Endothelial cell of umbilical vein (primary cell): ENCODE data around the gene NANOS3. TPM values are rescaled to one million over a fixed set of nuclear protein-coding genes. Genes with fewer than 3 reads are reported as not detected.

Experiments
- BruUV-seq: library from RNA; stranded (reverse); fragments of 400-500 nt; replicated peaks from 2 replicates; lab custom pipeline; 2021; lab: Mats Ljungman, UMichigan
- CTCF ChIA-PET: fragments of 300-600, 350-600 bp; sonication (Branson Sonifier 250); formaldehyde crosslinking; loops from one replicate; lab custom pipeline; 2021; ENCODE audit warnings: antibody characterized with exemption, inconsistent platforms; lab: Charles Lee
- POLR2A ChIA-PET: fragments of 300-600, 350-600 bp; sonication (Branson Sonifier 250); formaldehyde crosslinking; loops from one replicate; lab custom pipeline; 2021; ENCODE audit warnings: antibody characterized with exemption, inconsistent platforms; lab: Charles Lee
- DNase-seq: peaks from one replicate; pipeline ENCODE4 v3.0.0-alpha.2; 2011; ENCODE audit warnings: low read depth, low spot score
- FAIRE-seq: peaks from 2 replicates; lab custom pipeline; 2011; peaks lifted over from hg19 to GRCh38; lab: Jason Lieb, UNC
- H2AFZ ChIP-seq: 2 replicates; pipeline ENCODE4 v1.6.0; 2012; ENCODE audit warnings: low read depth, low read length, control low read depth, inconsistent platforms
- H3K27ac ChIP-seq: 2 replicates; pipeline ENCODE4 v1.5.1; 2011; ENCODE audit warnings: low read depth, mild to moderate bottlenecking, control low read depth, low read length, moderate library complexity; ENCODE audit not compliant: insufficient read depth
- H3K27me3 ChIP-seq, 2 experiments: 2 replicates each; pipeline versions ENCODE4 v1.6.0 to v1.6.1; 2011; ENCODE audit warnings: low read length in 2 of 2, mixed read lengths in 1 of 2; ENCODE audit not compliant: control insufficient read depth in 2 of 2, insufficient read depth in 2 of 2
- H3K36me3 ChIP-seq, 2 experiments: 2 replicates in 1 of 2; 3 replicates in 1 of 2; pipeline ENCODE4 v1.5.1; 2011; ENCODE audit warnings: low read length in 2 of 2, mild to moderate bottlenecking in 1 of 2, moderate library complexity in 1 of 2; ENCODE audit not compliant: control insufficient read depth in 2 of 2, insufficient read depth in 2 of 2; ENCODE audit errors: extremely low read depth in 1 of 2
- H3K4me1 ChIP-seq: 3 replicates; pipeline ENCODE4 v1.5.1; 2011; ENCODE audit warnings: mild to moderate bottlenecking, low read length; ENCODE audit not compliant: control insufficient read depth, insufficient read depth; ENCODE audit errors: extremely low read depth
- H3K4me2 ChIP-seq: 2 replicates; pipeline ENCODE4 v1.6.1; 2011; ENCODE audit warnings: low read length, control low read depth, mixed read lengths; ENCODE audit not compliant: insufficient read depth
- H3K4me3 ChIP-seq, 3 experiments: fragments of 200-600 bp in 1 of 3; sonication (generic), shearing (Covaris generic) in 1 of 3; replicated peaks in 1 of 3; 2 replicates each; pipeline ENCODE4 v1.5.1; 2011 to 2016; ENCODE audit warnings: control low read depth in 3 of 3, low read length in 3 of 3, mild to moderate bottlenecking in 2 of 3, inconsistent platforms in 1 of 3, low read depth in 1 of 3, moderate library complexity in 1 of 3; ENCODE audit not compliant: insufficient read depth in 1 of 3
- H3K79me2 ChIP-seq: 2 replicates; pipeline ENCODE4 v1.6.0; 2012; ENCODE audit warnings: low read length, inconsistent platforms; ENCODE audit not compliant: control insufficient read depth, insufficient read depth
- H3K9ac ChIP-seq: replicated peaks from 2 replicates; pipeline ENCODE3; 2011; ENCODE audit warnings: low read length, control low read depth; ENCODE audit not compliant: insufficient read depth; ENCODE audit errors: extremely low read depth
- H3K9me1 ChIP-seq: replicated peaks from 3 replicates; pipeline ENCODE4 v1.6.0; 2011; ENCODE audit warnings: mild to moderate bottlenecking, low read length; ENCODE audit not compliant: control insufficient read depth, insufficient read depth; ENCODE audit errors: extremely low read depth
- H3K9me3 ChIP-seq: replicated peaks from 2 replicates; pipeline ENCODE4 v1.5.1; 2012; ENCODE audit warnings: low read length, inconsistent platforms; ENCODE audit not compliant: control insufficient read depth, insufficient read depth
- H4K20me1 ChIP-seq: replicated peaks from 2 replicates; pipeline ENCODE3; 2011; ENCODE audit warnings: mild to moderate bottlenecking, low read length; ENCODE audit not compliant: control insufficient read depth, insufficient read depth; ENCODE audit errors: extremely low read depth
- CTCF ChIP-seq, 2 donors: IDR thresholded peaks; 1 replicate in 1 of 2; 2 replicates in 1 of 2; pipeline ENCODE4 v1.5.1; 2011; ENCODE audit warnings: low read length in 2 of 2, mild to moderate bottlenecking in 2 of 2, moderate library complexity in 2 of 2, control low read depth in 1 of 2, inconsistent platforms in 1 of 2, low read depth in 1 of 2; ENCODE audit not compliant: insufficient read depth in 1 of 2; ENCODE audit errors: extremely low read depth in 1 of 2
- FOS ChIP-seq: IDR thresholded peaks from 2 replicates; pipeline ENCODE4 v1.6.1; 2011; ENCODE audit warnings: mild to moderate bottlenecking, low read length, moderate library complexity, borderline replicate concordance; ENCODE audit not compliant: insufficient read depth
- POLR2A ChIP-seq: IDR thresholded peaks from 2 replicates; pipeline ENCODE4 v1.6.1; 2012; ENCODE audit warnings: low read depth, mild to moderate bottlenecking, control low read depth, low read length
- POLR2AphosphoS5 ChIP-seq: IDR thresholded peaks from 2 replicates; pipeline ENCODE4 v1.6.1; 2012; ENCODE audit warnings: low read depth, mild to moderate bottlenecking, control low read depth, low read length, moderate library complexity; ENCODE audit not compliant: insufficient read depth
- dilution Hi-C: fragments of 300-500 bp; cut with MboI; formaldehyde crosslinking; loops from one replicate; pipeline ENCODE4 v1.15.0; 2019; ENCODE audit warnings: low sequenced_read_pairs; ENCODE audit not compliant: extremely low pct_ligation_motif_present
- intact Hi-C: fragments of 100-400 bp; cut with micrococcal nuclease; formaldehyde crosslinking; loops from one replicate; pipeline ENCODE4 v1.10.0; 2022
- polyA plus RNA-seq, 4 experiments: library from polyadenylated mRNA; depleted of rRNA in 3 of 4; stranded (reverse) in 3 of 4; unstranded in 1 of 4; fragments of >200 nt; gene quantifications; 2 replicates each; pipeline versions ENCODE4 v1.2.1 to v1.2.3, GENCODE V29; 2011 to 2012; ENCODE audit warnings: missing spikeins in 1 of 4
- total RNA-seq: library from RNA; stranded (reverse); gene quantifications from 2 replicates; pipeline ENCODE4 v1.2.3, GENCODE V29; 2021

The NANOS3 gene
- total and polyA plus RNA-seq, 2 donors (not counting 3 experiments of a cell fraction or from before 2014, with no cell fraction given) = 1.0 to 4.4 TPM

GRCh38 chr19:13839130-13839937 lies 37.6 kb upstream of the NANOS3 start:
- TF ChIP-seq POLR2AphosphoS5 (peak; percentile 69), CTCF (IDR thresholded peaks at IDR 0.05; ENCODE audit: extremely low read depth in 1 of 2, insufficient read depth in 1 of 2, low read depth in 1 of 2, low read length in 2 of 2) (no peak), FOS (peak; percentile 38), POLR2A (peak; percentile 77)
- no peaks in the 10 kb centered on the region for H4K20me1 ChIP-seq
- H3K9ac ChIP-seq = peak overlapping the region; percentile 97
- DNase-seq (peak; percentile 87), FAIRE-seq (peak; percentile 98)
- dilution Hi-C loops (no loop called here), intact Hi-C loops (loop anchor here (1.0 to 2.0 kb wide), 6 partner anchors 8 to 743 kb away; no protein-coding TSS in a partner anchor)
- POLR2A ChIA-PET = interaction anchor here (0.6 to 3.2 kb wide), 7 partner anchors 12 to 230 kb away, joined by 3 to 25 read pairs (median 5); partner anchors contain the start of gene ZSWIM4
- peak overlapping the region; percentile 94 for H3K27ac ChIP-seq
- no peaks in the 10 kb centered on the region for H3K27me3 ChIP-seq
- peaks cover 3 to 10% of the 10 kb centered on the region in 2 experiments for H3K36me3 ChIP-seq
- peak overlapping the region in 2 of 3 experiments; percentile 79 to 82 for H3K4me3 ChIP-seq
- peaks cover 39% of the 10 kb centered on the region for H3K4me1 ChIP-seq
- peak overlapping the region; percentile 73 for H3K4me2 ChIP-seq
- no peak overlapping the region for H2AFZ ChIP-seq
- BruUV-seq = no TSS peak
- CTCF ChIA-PET = interaction anchor here (1.0 to 4.3 kb wide), 3 partner anchors 8 to 52 kb away, joined by 3 to 58 read pairs (median 3); no protein-coding TSS in a partner anchor
- peaks cover 67% of the 10 kb centered on the region for H3K79me2 ChIP-seq
- H3K9me1 ChIP-seq = no peaks in the 10 kb centered on the region
- no peaks in the 10 kb centered on the region for H3K9me3 ChIP-seq
